Nephron progenitor cell (in vitro differentiated cells): Measurements from ENCODE around the gene ESYT1.

Source experiments
- DNase-seq: peaks from one replicate; pipeline ENCODE4 v3.0.0; 2021
- H3K27ac Mint-ChIP-seq: 2 replicates; pipeline ENCODE4 v1.8.0; 2021; ENCODE audit warnings: mild to moderate bottlenecking, moderate library complexity, mixed read lengths
- H3K27me3 Mint-ChIP-seq: 2 replicates; pipeline ENCODE4 v1.8.0; 2021; ENCODE audit warnings: mild to moderate bottlenecking, low read depth, mixed read lengths; ENCODE audit not compliant: poor library complexity
- H3K36me3 Mint-ChIP-seq: 2 replicates; pipeline ENCODE4 v1.8.0; 2021; ENCODE audit warnings: low read depth, mixed read lengths
- H3K4me1 Mint-ChIP-seq: 2 replicates; pipeline ENCODE4 v1.8.0; 2021; ENCODE audit warnings: mixed read lengths
- H3K4me3 Mint-ChIP-seq: 2 replicates; pipeline ENCODE4 v1.8.0; 2021; ENCODE audit warnings: mild to moderate bottlenecking, moderate library complexity, mixed read lengths
- H3K9me3 Mint-ChIP-seq: 2 replicates; pipeline ENCODE4 v1.8.0; 2021; ENCODE audit warnings: mild to moderate bottlenecking, moderate library complexity, mixed read lengths
- CTCF ChIP-seq: fragments of 200-600 bp; sonication (generic); IDR thresholded peaks from 2 replicates; pipeline ENCODE4 v1.5.0; 2021; ENCODE audit warnings: antibody characterized with exemption

ESYT1 gene

GRCh38 chr12:56150563-56150962 lies 22.5 kb downstream of the ESYT1 start:
- Mint-ChIP-seq H3K4me3 (peak overlapping the region; percentile 98), H3K27ac (no peak overlapping the region), H3K9me3 (no peaks in the 10 kb centered on the region), H3K4me1 (peaks cover 41% of the 10 kb centered on the region), H3K36me3 (peaks cover 10% of the 10 kb centered on the region), H3K27me3 (peaks cover 7% of the 10 kb centered on the region)
- TF ChIP-seq CTCF: no peak
- DNase-seq: no peak

GRCh38 chr12:56151672-56152131 lies 23.6 kb downstream of the ESYT1 start:
- Mint-ChIP-seq H3K9me3 (no peaks in the 10 kb centered on the region), H3K4me3 (peak overlapping the region; percentile 98), H3K36me3 (peaks cover 14% of the 10 kb centered on the region), H3K27ac (peak overlapping the region; percentile 64), H3K4me1 (peaks cover 42% of the 10 kb centered on the region), H3K27me3 (peaks cover 7% of the 10 kb centered on the region)
- DNase-seq: peak; percentile 46
- peak; percentile 42 for TF ChIP-seq CTCF

GRCh38 chr12:56152132-56152755 lies 24.2 kb downstream of the ESYT1 start, which contains the start of gene MYL6B:
Gene MYL6B (plus strand): TSS chr12:56152587. CDS start chr12:56153919, 1,332 bp downstream.
- Mint-ChIP-seq H3K27ac (peak within 1 kb of the TSS; percentile 64), H3K27me3 (peaks cover 7% of the 10 kb centered on the region), H3K4me3 (peak within 1 kb of the TSS; percentile 98), H3K9me3 (no peaks in the 10 kb centered on the region), H3K36me3 (peaks cover 14% of the 10 kb centered on the region), H3K4me1 (peaks cover 42% of the 10 kb centered on the region)
- TF ChIP-seq CTCF: no peak
- DNase-seq: peak; percentile 90

- Mint-ChIP-seq H3K4me1 (peaks cover 49% of the 10 kb centered on the region), H3K9me3 (no peaks in the 10 kb centered on the region), H3K4me3 (peak overlapping the region; percentile 98), H3K36me3 (peaks cover 14% of the 10 kb centered on the region), H3K27me3 (peaks cover 7% of the 10 kb centered on the region), H3K27ac (no peak overlapping the region)
- DNase-seq: no peak
- no peak for TF ChIP-seq CTCF
Observed at GRCh38 chr12:56152756-56153677, 24.9 kb downstream of the ESYT1 start.

- peaks cover 14% of the 10 kb centered on the region for H3K36me3 Mint-ChIP-seq
- peaks cover 3% of the 10 kb centered on the region for H3K27me3 Mint-ChIP-seq
- TF ChIP-seq CTCF: no peak
- peaks cover 49% of the 10 kb centered on the region for H3K4me1 Mint-ChIP-seq
- no peak overlapping the region for H3K27ac Mint-ChIP-seq
- no peak for DNase-seq
- peak overlapping the region; percentile 98 for H3K4me3 Mint-ChIP-seq
- H3K9me3 Mint-ChIP-seq: no peaks in the 10 kb centered on the region
Observed at GRCh38 chr12:56153678-56154065, 25.6 kb downstream of the ESYT1 start.
